Upper lobe of right lung (tissue), 1 donor: Measurements from ENCODE around the gene CHST3. TPM values are rescaled to one million over a fixed set of nuclear protein-coding genes. Genes with fewer than 3 reads are reported as not detected.

Experiments
- ATAC-seq: fragments of 200-7000 bp; cut with Tn5 transposase; one replicate; pipeline ENCODE4 v1.9.1; 2020; ENCODE audit warnings: mild to moderate bottlenecking, moderate library complexity
- DNase-seq: peaks from one replicate; pipeline ENCODE4 v3.0.0-alpha.2; 2020
- H3K27ac ChIP-seq: fragments of 200-600 bp; one replicate; pipeline ENCODE4 v1.8.0; 2022
- H3K27me3 ChIP-seq: fragments of 200-600 bp; one replicate; pipeline ENCODE4 v1.8.0; 2022; ENCODE audit warnings: mild to moderate bottlenecking
- H3K36me3 ChIP-seq: fragments of 200-600 bp; one replicate; pipeline ENCODE4 v1.8.0; 2022
- H3K4me1 ChIP-seq: fragments of 200-600 bp; one replicate; pipeline ENCODE4 v1.8.0; 2022
- H3K4me3 ChIP-seq: fragments of 200-600 bp; one replicate; pipeline ENCODE4 v1.8.0; 2022; ENCODE audit warnings: mild to moderate bottlenecking
- H3K9me3 ChIP-seq: fragments of 200-600 bp; one replicate; pipeline ENCODE4 v1.8.0; 2022
- intact Hi-C: fragments of 100-400 bp; cut with DNase I; formaldehyde crosslinking; loops from one replicate; pipeline ENCODE4 v1.11.0; 2022
- total RNA-seq: library from RNA; stranded (reverse); fragmentation: NEBNext Ultra II Directional; extraction: Animal tissue kit (Norgen Biotek cat#: 25700); gene quantifications from one replicate; pipeline ENCODE4 v1.2.1, GENCODE V29; 2021
- TF ChIP-seq, protein P1 (sequence below): fragments of 200-600 bp; IDR thresholded peaks from one replicate; pipeline ENCODE4 v1.8.0; 2022; ENCODE audit warnings: antibody characterized with exemption
- donor health status: DM: no; HTN: yes; CAD: no; lungs with severe emphysema.

The CHST3 gene
- total RNA-seq, 1 donor from 2014 or later: 15.6 TPM

DNA sequence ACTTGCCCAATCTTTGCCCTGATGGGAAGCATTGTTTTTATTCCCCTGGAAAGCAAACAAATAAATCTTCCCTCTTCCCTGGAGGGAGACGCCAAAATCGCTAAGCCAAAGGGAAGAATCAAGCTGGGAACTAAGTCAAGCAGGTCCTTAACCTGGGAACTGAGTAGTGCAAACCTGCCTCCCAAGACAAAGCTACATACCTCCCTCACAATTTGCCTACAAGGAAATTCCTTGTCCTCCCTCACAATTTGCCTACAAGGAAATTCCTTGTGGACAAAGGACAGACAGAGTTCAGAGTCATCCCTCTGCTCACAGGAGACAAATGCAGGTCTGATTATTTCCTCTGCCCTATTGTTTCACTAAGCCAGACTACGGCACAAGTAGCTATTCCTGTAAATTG, 73.6 kb downstream of the CHST3 start:
- no peak overlapping the region for H3K27ac ChIP-seq

DNA sequence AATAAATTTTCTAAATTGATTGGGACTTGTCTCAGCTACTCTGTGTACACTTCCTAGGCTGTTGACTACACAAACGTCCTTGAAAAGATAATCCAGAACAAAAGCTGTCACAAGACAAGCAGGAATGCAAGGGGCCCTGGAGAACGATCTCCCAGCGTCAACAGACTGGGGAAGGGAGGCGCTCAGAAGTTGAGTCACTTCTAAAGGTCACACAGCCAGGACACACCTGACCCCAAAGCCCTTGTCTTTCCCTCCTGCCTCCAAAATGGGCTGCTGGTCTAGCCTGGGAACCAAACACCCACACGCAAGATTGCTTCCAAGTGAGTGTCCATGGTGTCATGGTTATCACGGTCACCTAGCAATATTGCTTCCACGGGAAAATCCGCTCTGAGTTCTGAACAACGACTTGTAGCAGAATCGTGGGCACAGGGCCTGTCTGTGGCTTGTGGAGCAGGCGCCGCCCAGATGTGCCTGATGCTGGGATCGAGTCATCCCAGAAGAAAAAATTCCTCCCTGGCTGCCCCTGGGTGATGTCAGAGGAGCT, 74.3 kb downstream of the CHST3 start:
- Histone ChIP-seq H3K36me3 (no peaks in the 10 kb centered on the region), H3K4me3 (no peak overlapping the region), H3K27me3 (no peaks in the 10 kb centered on the region), H3K9me3 (no peaks in the 10 kb centered on the region), H3K27ac (no peak overlapping the region), H3K4me1 (no peaks in the 10 kb centered on the region)
- TF ChIP-seq, protein P1, sequence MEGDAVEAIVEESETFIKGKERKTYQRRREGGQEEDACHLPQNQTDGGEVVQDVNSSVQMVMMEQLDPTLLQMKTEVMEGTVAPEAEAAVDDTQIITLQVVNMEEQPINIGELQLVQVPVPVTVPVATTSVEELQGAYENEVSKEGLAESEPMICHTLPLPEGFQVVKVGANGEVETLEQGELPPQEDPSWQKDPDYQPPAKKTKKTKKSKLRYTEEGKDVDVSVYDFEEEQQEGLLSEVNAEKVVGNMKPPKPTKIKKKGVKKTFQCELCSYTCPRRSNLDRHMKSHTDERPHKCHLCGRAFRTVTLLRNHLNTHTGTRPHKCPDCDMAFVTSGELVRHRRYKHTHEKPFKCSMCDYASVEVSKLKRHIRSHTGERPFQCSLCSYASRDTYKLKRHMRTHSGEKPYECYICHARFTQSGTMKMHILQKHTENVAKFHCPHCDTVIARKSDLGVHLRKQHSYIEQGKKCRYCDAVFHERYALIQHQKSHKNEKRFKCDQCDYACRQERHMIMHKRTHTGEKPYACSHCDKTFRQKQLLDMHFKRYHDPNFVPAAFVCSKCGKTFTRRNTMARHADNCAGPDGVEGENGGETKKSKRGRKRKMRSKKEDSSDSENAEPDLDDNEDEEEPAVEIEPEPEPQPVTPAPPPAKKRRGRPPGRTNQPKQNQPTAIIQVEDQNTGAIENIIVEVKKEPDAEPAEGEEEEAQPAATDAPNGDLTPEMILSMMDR: no peak
- intact Hi-C loops: no loop called here
- no peak for ATAC-seq
- DNase-seq: no peak

More for the DNA sequence above, 73.6 kb downstream of the CHST3 start:
- TF ChIP-seq, protein P1: no peak
- Histone ChIP-seq H3K4me3 (no peak overlapping the region), H3K36me3 (no peaks in the 10 kb centered on the region), H3K27me3 (no peaks in the 10 kb centered on the region), H3K9me3 (no peaks in the 10 kb centered on the region), H3K4me1 (no peaks in the 10 kb centered on the region)
- ATAC-seq: no peak
- intact Hi-C loops: no loop called here
- DNase-seq: no peak

DNA sequence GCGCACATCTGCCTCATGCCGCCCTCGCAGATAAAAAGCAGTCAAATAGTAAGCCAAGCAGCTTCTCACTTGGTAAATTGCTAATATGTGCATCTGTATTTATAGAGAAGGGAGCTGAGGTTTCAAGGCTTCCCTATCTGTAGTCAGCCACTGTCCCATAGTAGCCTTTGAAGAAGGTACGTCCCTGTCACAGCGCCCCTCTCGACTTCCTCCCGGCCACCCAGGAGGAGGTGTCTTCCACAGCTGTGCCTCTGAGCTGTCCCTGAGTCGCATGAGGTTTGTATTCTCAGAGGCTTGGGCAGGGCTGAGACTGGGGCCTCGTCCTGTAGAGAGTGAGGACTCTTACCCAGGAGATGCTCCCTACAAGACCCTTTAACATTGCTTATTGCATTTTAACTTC, 75.2 kb downstream of the CHST3 start:
- no peaks in the 10 kb centered on the region for H3K36me3 ChIP-seq
- no peak overlapping the region for H3K4me3 ChIP-seq
- no peak overlapping the region for H3K27ac ChIP-seq
- intact Hi-C loops: no loop called here
- H3K4me1 ChIP-seq: peaks cover 2% of the 10 kb centered on the region
- H3K27me3 ChIP-seq: no peaks in the 10 kb centered on the region
- DNase-seq (no peak), ATAC-seq (no peak)
- H3K9me3 ChIP-seq: no peaks in the 10 kb centered on the region
- TF ChIP-seq, protein P1: no peak

DNA sequence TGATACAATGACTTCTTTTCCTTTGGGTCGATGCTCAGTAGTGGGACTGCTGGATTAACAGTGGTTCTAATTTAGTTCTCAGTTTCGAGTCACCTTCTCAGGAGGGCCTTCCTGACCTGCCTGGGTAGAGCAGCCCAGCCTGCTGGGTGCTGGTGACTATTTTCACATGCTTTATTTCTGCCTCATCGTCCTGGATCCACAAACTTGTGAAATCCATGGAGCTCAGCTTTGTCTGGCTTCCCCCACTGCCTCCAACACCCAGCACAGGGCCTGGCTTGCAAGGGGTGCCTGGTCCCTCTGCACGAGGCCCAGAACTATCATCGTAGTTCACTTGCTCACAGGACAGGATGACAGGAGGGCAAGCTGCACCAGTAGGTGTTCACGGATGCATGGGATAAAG, 77.3 kb downstream of the CHST3 start:
- ATAC-seq: no peak
- Histone ChIP-seq H3K27ac (no peak overlapping the region), H3K9me3 (no peaks in the 10 kb centered on the region), H3K36me3 (no peaks in the 10 kb centered on the region), H3K27me3 (no peaks in the 10 kb centered on the region), H3K4me3 (no peak overlapping the region), H3K4me1 (peaks cover 5% of the 10 kb centered on the region)
- DNase-seq: no peak
- intact Hi-C loops: no loop called here
- TF ChIP-seq, protein P1: no peak

DNA sequence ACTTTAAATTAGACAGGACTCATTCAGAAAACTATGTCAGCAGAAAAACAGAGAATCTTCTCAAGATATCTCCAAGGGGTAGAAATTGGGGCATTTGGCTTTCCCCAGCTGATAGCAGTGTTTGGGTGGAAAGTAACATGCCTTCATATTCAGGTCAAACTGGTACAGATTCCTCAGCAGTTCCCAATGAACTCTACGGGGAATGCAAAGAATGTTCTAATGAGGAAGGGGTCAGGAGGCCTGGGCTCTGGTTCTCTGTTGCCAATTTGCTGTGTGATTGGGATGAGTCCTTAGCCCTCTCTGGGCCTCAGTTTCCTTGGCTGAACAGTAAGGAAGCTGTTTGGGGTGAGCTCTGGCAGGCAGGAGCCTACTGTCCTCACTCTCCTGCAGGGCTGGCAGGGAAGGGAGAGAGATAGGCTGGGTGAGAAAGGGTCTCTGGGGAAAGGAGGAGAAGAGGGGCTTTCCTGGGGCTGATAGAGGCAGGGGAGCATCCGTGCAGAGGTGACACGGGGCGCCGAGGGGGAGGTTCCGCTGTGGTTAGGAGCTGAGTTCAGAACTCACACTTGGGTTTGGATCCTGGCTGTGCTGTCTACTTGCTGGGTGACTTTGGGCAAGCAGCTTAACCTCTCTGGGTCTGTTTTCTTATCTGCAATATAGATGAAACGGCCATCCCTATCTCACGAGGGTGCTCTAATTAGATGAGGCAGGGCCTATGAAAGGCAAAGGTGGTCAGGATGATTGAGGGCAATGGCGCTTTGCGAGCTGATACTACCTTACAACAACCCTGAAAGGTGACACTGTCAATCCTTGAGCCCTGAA, 79.0 kb downstream of the CHST3 start:
- Histone ChIP-seq H3K4me1 (peaks cover 5% of the 10 kb centered on the region), H3K27ac (no peak overlapping the region), H3K9me3 (no peaks in the 10 kb centered on the region), H3K36me3 (no peaks in the 10 kb centered on the region), H3K4me3 (no peak overlapping the region), H3K27me3 (no peaks in the 10 kb centered on the region)
- ATAC-seq (no peak), DNase-seq (no peak)
- intact Hi-C loops: no loop called here
- TF ChIP-seq, protein P1: no peak
